Measurements from ENCODE around the gene MESP2. TPM values are rescaled to one million over a fixed set of nuclear protein-coding genes. Genes with fewer than 3 reads are reported as not detected.

Gene MESP2
- total RNA-seq, 1 experiment from 2014 or later: 1.4 TPM

GRCh38 chr15:89823836-89824606 is 47.9 kb downstream of the MESP2 start:
- no peak for DNase-seq (ENCODE audit: low read depth)
- in situ Hi-C loops (cut with HindIII; ENCODE audit: low pct_unique_long_range_greater_than_20kb, low sequenced_read_pairs): no loop called here

GRCh38 chr15:89824607-89824867 is 48.4 kb downstream of the MESP2 start:
- no peak for DNase-seq (ENCODE audit: low read depth)
- in situ Hi-C loops (cut with HindIII; ENCODE audit: low pct_unique_long_range_greater_than_20kb, low sequenced_read_pairs): no loop called here

GRCh38 chr15:89825271-89825940 is 49.3 kb downstream of the MESP2 start:
- DNase-seq (ENCODE audit: low read depth): no peak
- in situ Hi-C loops (cut with HindIII; ENCODE audit: low pct_unique_long_range_greater_than_20kb, low sequenced_read_pairs): no loop called here

- in situ Hi-C loops (cut with HindIII; ENCODE audit: low pct_unique_long_range_greater_than_20kb, low sequenced_read_pairs): no loop called here
- no peak for DNase-seq (ENCODE audit: low read depth)
These were observed 50.8 kb downstream of the MESP2 start for GRCh38 chr15:89826671-89827655.

- in situ Hi-C loops (cut with HindIII; ENCODE audit: low pct_unique_long_range_greater_than_20kb, low sequenced_read_pairs): no loop called here
- no peak for DNase-seq (ENCODE audit: low read depth)
These were observed 51.7 kb downstream of the MESP2 start for GRCh38 chr15:89827829-89828228.

Other genes starting within 250 kb of the MESP2 start
- gene TICRR, start 200.9 kb upstream of the MESP2 start, total RNA-seq (2014; rRNA removed; shearing (Covaris generic); ENCODE audit: low replicate concordance): 6.2 and 7.5 TPM in 2 replicates
- not detected in 2 replicates for gene KIF7, start 120.9 kb upstream of the MESP2 start, total RNA-seq (2014; rRNA removed; shearing (Covaris generic); ENCODE audit: low replicate concordance)
- not detected in 2 replicates for gene PLIN1, start 97.0 kb upstream of the MESP2 start, total RNA-seq (2014; rRNA removed; shearing (Covaris generic); ENCODE audit: low replicate concordance)
- gene PEX11A, start 85.6 kb upstream of the MESP2 start, total RNA-seq (2014; rRNA removed; shearing (Covaris generic); ENCODE audit: low replicate concordance): 9.8 and 12.6 TPM in 2 replicates
- gene WDR93, start 85.5 kb upstream of the MESP2 start, total RNA-seq (2014; rRNA removed; shearing (Covaris generic); ENCODE audit: low replicate concordance): 0.93 and 1.5 TPM in 2 replicates
- 2.1 and 4.7 TPM in 2 replicates for gene MESP1, start 25.1 kb upstream of the MESP2 start, total RNA-seq (2014; rRNA removed; shearing (Covaris generic); ENCODE audit: low replicate concordance)
- gene ANPEP, start 38.5 kb downstream of the MESP2 start, total RNA-seq (2014; rRNA removed; shearing (Covaris generic); ENCODE audit: low replicate concordance): not detected in 2 replicates
- gene AP3S2, start 117.7 kb downstream of the MESP2 start, total RNA-seq (2014; rRNA removed; shearing (Covaris generic); ENCODE audit: low replicate concordance): 94.2 and 123 TPM in 2 replicates
- 10.8 and 16.4 TPM in 2 replicates for gene ARPIN, start 136.6 kb downstream of the MESP2 start, total RNA-seq (2014; rRNA removed; shearing (Covaris generic); ENCODE audit: low replicate concordance)
- 3.0 and 11.3 TPM in 2 replicates for gene ZNF710, start 225.0 kb downstream of the MESP2 start, total RNA-seq (2014; rRNA removed; shearing (Covaris generic); ENCODE audit: low replicate concordance)